HEK293 (cell line): ENCODE results near the gene GMPR.

Source experiments
- CTCF ChIA-PET: fragments of 350-600 bp; formaldehyde crosslinking; extraction: SDS; loops from one replicate; lab custom pipeline; 2021; ENCODE audit warnings: antibody characterized with exemption; lab: Yijun Ruan, JAX
- POLR2A ChIA-PET: fragments of 300-600 bp; formaldehyde crosslinking; extraction: SDS; loops from one replicate; lab custom pipeline; 2020; ENCODE audit warnings: antibody characterized with exemption, inconsistent platforms; lab: Yijun Ruan, JAX
- H3K27ac ChIP-seq: fragments of 200-500 bp; sonication (Bioruptor generic); 2 replicates; pipeline ENCODE4 v1.5.1; 2014; ENCODE audit warnings: low read depth, low read length, control low read depth, inconsistent platforms; ENCODE audit errors: extremely low read depth
- H3K36me3 ChIP-seq, 2 experiments: fragments of 200-500 bp in 1 of 2; sonication (Bioruptor generic) in 1 of 2; 1 replicate in 1 of 2; 2 replicates in 1 of 2; pipeline ENCODE4 v1.5.1; 2014 to 2017; ENCODE audit warnings: inconsistent platforms in 2 of 2, low read length in 2 of 2; ENCODE audit not compliant: control insufficient read depth in 2 of 2, insufficient read depth in 1 of 2
- H3K4me1 ChIP-seq: fragments of 200-500 bp; sonication (Bioruptor generic); 2 replicates; pipeline ENCODE4 v1.5.1; 2014; ENCODE audit warnings: mild to moderate bottlenecking, low read length, inconsistent platforms; ENCODE audit not compliant: control insufficient read depth, insufficient read depth
- H3K4me3 ChIP-seq: 2 replicates; pipeline ENCODE4 v1.5.1; 2011; ENCODE audit warnings: low read depth, mild to moderate bottlenecking, control low read depth, low read length, moderate library complexity
- H3K9me3 ChIP-seq: fragments of 200-500 bp; sonication (Bioruptor generic); 2 replicates; pipeline ENCODE4 v1.5.1; 2014; ENCODE audit warnings: low read depth, low read length, inconsistent platforms; ENCODE audit not compliant: control insufficient read depth, insufficient read depth
- KLF7 ChIP-seq: fragments of 450-650 bp; formaldehyde crosslinking; IDR thresholded peaks from 2 replicates; pipeline ENCODE4 v1.5.1; 2016; ENCODE audit warnings: missing biosample characterization, missing genetic modification characterization, borderline replicate concordance
- KLF8 ChIP-seq: fragments of 450-650 bp; formaldehyde crosslinking; IDR thresholded peaks from 2 replicates; pipeline ENCODE4 v1.5.1; 2016; ENCODE audit warnings: missing biosample characterization, missing genetic modification characterization
- RBAK ChIP-seq: fragments of 450-650 bp; formaldehyde crosslinking; IDR thresholded peaks from 2 replicates; pipeline ENCODE4 v1.5.1; 2016; ENCODE audit warnings: missing biosample characterization, missing genetic modification characterization
- SETDB1 ChIP-seq: IDR thresholded peaks from one replicate; pipeline ENCODE4 v1.6.1; 2017; ENCODE audit warnings: mild to moderate bottlenecking, low read length, moderate library complexity, mixed read lengths; ENCODE audit not compliant: insufficient read length
- ZBTB8A ChIP-seq: fragments of 450-650 bp; formaldehyde crosslinking; IDR thresholded peaks from 2 replicates; pipeline ENCODE4 v1.5.1; 2016; ENCODE audit warnings: missing biosample characterization, missing genetic modification characterization
- ZNF280D ChIP-seq: fragments of 450-650 bp; formaldehyde crosslinking; IDR thresholded peaks from 2 replicates; pipeline ENCODE4 v1.5.1; 2016; ENCODE audit warnings: missing biosample characterization, missing genetic modification characterization
- ZNF292 ChIP-seq: fragments of 450-650 bp; formaldehyde crosslinking; IDR thresholded peaks from 2 replicates; pipeline ENCODE4 v1.5.1; 2016; ENCODE audit warnings: low read depth, missing biosample characterization, missing genetic modification characterization, borderline replicate concordance
- ZNF341 ChIP-seq: fragments of 450-650 bp; formaldehyde crosslinking; IDR thresholded peaks from 2 replicates; pipeline ENCODE4; 2016; ENCODE audit warnings: low read depth, missing biosample characterization, missing genetic modification characterization
- ZNF354C ChIP-seq: fragments of 450-650 bp; formaldehyde crosslinking; IDR thresholded peaks from 2 replicates; pipeline ENCODE4 v1.5.1; 2016; ENCODE audit warnings: missing biosample characterization, missing genetic modification characterization, low read depth, borderline replicate concordance
- ZNF423 ChIP-seq: fragments of 450-650 bp; formaldehyde crosslinking; IDR thresholded peaks from 2 replicates; pipeline ENCODE4 v1.5.1; 2016; ENCODE audit warnings: missing biosample characterization, missing genetic modification characterization
- ZNF433 ChIP-seq: fragments of 450-650 bp; formaldehyde crosslinking; IDR thresholded peaks from 2 replicates; pipeline ENCODE4 v1.5.1; 2016; ENCODE audit warnings: missing biosample characterization, missing genetic modification characterization, low read depth
- ZNF558 ChIP-seq: fragments of 450-650 bp; formaldehyde crosslinking; IDR thresholded peaks from 2 replicates; pipeline ENCODE4 v1.5.1; 2016; ENCODE audit warnings: missing biosample characterization, missing genetic modification characterization
- ZNF626 ChIP-seq: fragments of 450-650 bp; sonication (Bioruptor Pico); formaldehyde crosslinking; IDR thresholded peaks from 2 replicates; pipeline ENCODE4 v1.5.1; 2018; ENCODE audit warnings: missing biosample characterization, missing genetic modification characterization, inconsistent platforms
- ZNF645 ChIP-seq: fragments of 450-650 bp; formaldehyde crosslinking; IDR thresholded peaks from 2 replicates; pipeline ENCODE4; 2016; ENCODE audit warnings: missing biosample characterization, missing genetic modification characterization
- ZNF670 ChIP-seq: fragments of 450-650 bp; formaldehyde crosslinking; IDR thresholded peaks from 2 replicates; pipeline ENCODE4 v1.5.1; 2016; ENCODE audit warnings: missing biosample characterization, missing genetic modification characterization, low read depth
- ZNF701 ChIP-seq: fragments of 450-650 bp; formaldehyde crosslinking; IDR thresholded peaks from 2 replicates; pipeline ENCODE4 v1.5.1; 2016; ENCODE audit warnings: missing biosample characterization, missing genetic modification characterization
- TF ChIP-seq, protein P1 (sequence below): fragments of 450-650 bp; formaldehyde crosslinking; IDR thresholded peaks from 2 replicates; pipeline ENCODE4 v1.5.1; 2017; ENCODE audit warnings: missing biosample characterization, missing genetic modification characterization

The GMPR gene

GRCh38 chr6:16339265-16339587 is 100.8 kb downstream of the GMPR start:
- Histone ChIP-seq H3K9me3 (no peaks in the 10 kb centered on the region), H3K27ac (no peak overlapping the region), H3K4me3 (no peak overlapping the region), H3K36me3 (no peaks in the 10 kb centered on the region), H3K4me1 (peaks cover 4% of the 10 kb centered on the region; the same call in 1 of the 2 replicates)
- TF ChIP-seq SETDB1 = no peak
- TF ChIP-seq ZNF558 (tag by site-specific recombination) = no peak
- 0 out of 2 replicates have a peak, but pooled peaks have one; percentile 32 for TF ChIP-seq ZNF341 (tag by site-specific recombination)
- TF ChIP-seq ZNF626 (tag by site-specific recombination) = no peak
- TF ChIP-seq, protein P1, sequence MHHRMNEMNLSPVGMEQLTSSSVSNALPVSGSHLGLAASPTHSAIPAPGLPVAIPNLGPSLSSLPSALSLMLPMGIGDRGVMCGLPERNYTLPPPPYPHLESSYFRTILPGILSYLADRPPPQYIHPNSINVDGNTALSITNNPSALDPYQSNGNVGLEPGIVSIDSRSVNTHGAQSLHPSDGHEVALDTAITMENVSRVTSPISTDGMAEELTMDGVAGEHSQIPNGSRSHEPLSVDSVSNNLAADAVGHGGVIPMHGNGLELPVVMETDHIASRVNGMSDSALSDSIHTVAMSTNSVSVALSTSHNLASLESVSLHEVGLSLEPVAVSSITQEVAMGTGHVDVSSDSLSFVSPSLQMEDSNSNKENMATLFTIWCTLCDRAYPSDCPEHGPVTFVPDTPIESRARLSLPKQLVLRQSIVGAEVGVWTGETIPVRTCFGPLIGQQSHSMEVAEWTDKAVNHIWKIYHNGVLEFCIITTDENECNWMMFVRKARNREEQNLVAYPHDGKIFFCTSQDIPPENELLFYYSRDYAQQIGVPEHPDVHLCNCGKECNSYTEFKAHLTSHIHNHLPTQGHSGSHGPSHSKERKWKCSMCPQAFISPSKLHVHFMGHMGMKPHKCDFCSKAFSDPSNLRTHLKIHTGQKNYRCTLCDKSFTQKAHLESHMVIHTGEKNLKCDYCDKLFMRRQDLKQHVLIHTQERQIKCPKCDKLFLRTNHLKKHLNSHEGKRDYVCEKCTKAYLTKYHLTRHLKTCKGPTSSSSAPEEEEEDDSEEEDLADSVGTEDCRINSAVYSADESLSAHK = peak; percentile 85
- POLR2A ChIA-PET = no interaction called here
- CTCF ChIA-PET = interaction anchor here (0.6 to 2.0 kb wide), 12 partner anchors 10 to 440 kb away, joined by 3 to 8 read pairs (median 4); partner anchors contain the start of gene ATXN1

- no peak for TF ChIP-seq ZNF433 (tag by site-specific recombination)
- TF ChIP-seq ZNF645 (tag by site-specific recombination) = no peak
- TF ChIP-seq KLF7 = no peak
- no peak for TF ChIP-seq KLF8 (tag by site-specific recombination)
- no peak for TF ChIP-seq RBAK (tag by site-specific recombination)
- TF ChIP-seq ZNF423 (tag by site-specific recombination) = no peak
- no peak for TF ChIP-seq ZNF354C (tag by site-specific recombination)
- no peak for TF ChIP-seq ZNF701 (tag by site-specific recombination)
- no peak for TF ChIP-seq ZNF670
- TF ChIP-seq ZNF280D (tag by site-specific recombination) = no peak
- TF ChIP-seq ZBTB8A (tag by site-specific recombination) = no peak
- no peak for TF ChIP-seq ZNF341 (tag by site-specific recombination)
- TF ChIP-seq ZNF292 (tag by site-specific recombination) = no peak
- ChIA-PET POLR2A (interaction anchor here (0.6 kb wide), 1 partner anchor 36 kb away, joined by 3 read pairs; no protein-coding TSS in a partner anchor), CTCF (interaction anchor here (0.7 to 0.8 kb wide), 2 partner anchors 9 to 57 kb away, joined by 3 read pairs; no protein-coding TSS in a partner anchor)
Measured at GRCh38 chr6:16343593-16343992, 105.2 kb downstream of the GMPR start.

More at GRCh38 chr6:16343593-16343992, 105.2 kb downstream of the GMPR start:
- no peaks in the 10 kb centered on the region for H3K9me3 ChIP-seq
- H3K4me3 ChIP-seq = no peak overlapping the region
- H3K36me3 ChIP-seq = no peaks in the 10 kb centered on the region
- peaks cover 14% of the 10 kb centered on the region for H3K4me1 ChIP-seq
- no peak overlapping the region for H3K27ac ChIP-seq
